ENCODE measurements around the gene LYZ.

LYZ gene

GRCh38 chr12:69350002-69350626 lies 1.9 kb downstream of the LYZ start:
- no peak for DNase-seq (ENCODE audit: low spot score)
- TF ChIP-seq CTCF (IDR thresholded peaks at IDR 0.05; ENCODE audit: extremely low read depth, missing control alignments): no peak

- no peak for TF ChIP-seq CTCF (IDR thresholded peaks at IDR 0.05; ENCODE audit: extremely low read depth, missing control alignments)
- no peak for DNase-seq (ENCODE audit: low spot score)
These were observed 2.6 kb downstream of the LYZ start for GRCh38 chr12:69350777-69351176.

- no peak for TF ChIP-seq CTCF (IDR thresholded peaks at IDR 0.05; ENCODE audit: extremely low read depth, missing control alignments)
- DNase-seq (ENCODE audit: low spot score): no peak
These were observed 3.5 kb downstream of the LYZ start for GRCh38 chr12:69351462-69352236.

- DNase-seq (ENCODE audit: low spot score): no peak
- TF ChIP-seq CTCF (IDR thresholded peaks at IDR 0.05; ENCODE audit: extremely low read depth, missing control alignments): no peak
These were observed 4.7 kb downstream of the LYZ start for GRCh38 chr12:69352904-69353303.

GRCh38 chr12:69354172-69354555 lies 6.0 kb downstream of the LYZ start:
- TF ChIP-seq CTCF (IDR thresholded peaks at IDR 0.05; ENCODE audit: extremely low read depth, missing control alignments): no peak
- no peak for DNase-seq (ENCODE audit: low spot score)

- DNase-seq (ENCODE audit: low spot score): no peak
- no peak for TF ChIP-seq CTCF (IDR thresholded peaks at IDR 0.05; ENCODE audit: extremely low read depth, missing control alignments)
These were observed 6.5 kb downstream of the LYZ start for GRCh38 chr12:69354556-69355187.

GRCh38 chr12:69355363-69356028 lies 7.3 kb downstream of the LYZ start:
- DNase-seq (ENCODE audit: low spot score): no peak
- TF ChIP-seq CTCF (IDR thresholded peaks at IDR 0.05; ENCODE audit: extremely low read depth, missing control alignments): no peak

All from GM20000 (cell line).